PFSK-1 (cell line): ENCODE measurements around the gene SRPK2.

Experiments used
- POLR2AphosphoS5 ChIP-seq: IDR thresholded peaks from 2 replicates; pipeline ENCODE4 v1.6.1; 2012; ENCODE audit warnings: low read depth, mild to moderate bottlenecking, control low read depth, low read length, moderate library complexity
- TAF1 ChIP-seq: IDR thresholded peaks from 2 replicates; pipeline ENCODE4 v1.6.1; 2012; ENCODE audit warnings: low read length, control low read depth, borderline replicate concordance; ENCODE audit not compliant: insufficient read depth

DNA sequence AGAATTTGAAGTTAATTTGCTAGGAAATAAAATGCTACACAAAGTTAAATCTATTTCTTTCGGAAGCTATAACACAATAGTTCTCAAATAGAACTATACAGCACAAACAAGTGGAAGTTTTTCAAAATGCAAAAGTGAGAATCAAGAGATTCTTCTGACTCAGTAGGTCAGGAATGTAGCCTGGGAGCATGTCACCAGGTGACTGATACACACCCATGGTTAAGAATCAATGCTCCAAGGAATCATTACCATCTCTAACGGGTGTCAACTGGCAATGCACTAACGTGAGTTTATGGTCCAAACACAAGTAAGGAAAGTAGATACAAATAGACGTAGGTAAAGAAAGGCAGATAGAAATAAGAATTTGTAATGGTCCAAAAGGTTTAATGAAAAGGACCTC, 170.5 kb downstream of the SRPK2 start:
- TF ChIP-seq POLR2AphosphoS5 = no peak
- no peak for TF ChIP-seq TAF1
